Heart left ventricle (tissue), 16 donors: Measurements from ENCODE around the gene MOK. TPM values are rescaled to one million over a fixed set of nuclear protein-coding genes. Genes with fewer than 3 reads are reported as not detected.

Experiments used
- ATAC-seq, 4 donors: fragments of 200-7000 bp; cut with Tn5 transposase; one replicate each; pipeline ENCODE4 v1.9.1; 2020 to 2022; ENCODE audit warnings: moderate library complexity in 4 of 4, mild to moderate bottlenecking in 3 of 4, moderate number of reproducible peaks in 1 of 4
- DNase-seq, 5 donors: peaks; one replicate each; pipeline ENCODE4 v3.0.0-alpha.2; 2020
- H3K27ac ChIP-seq, 12 donors: fragments of 200-600 bp; sonication (generic) in 4 of 12; one replicate each; pipeline versions ENCODE4 v1.5.0 to v1.8.0; 2016 to 2022; ENCODE audit warnings: mild to moderate bottlenecking in 2 of 12
- H3K27me3 ChIP-seq, 9 donors: fragments of 200-600 bp; sonication (generic) in 2 of 9; one replicate each; pipeline versions ENCODE4 v1.5.1 to v1.8.0; 2016 to 2022; ENCODE audit warnings: mild to moderate bottlenecking in 3 of 9
- H3K36me3 ChIP-seq, 9 donors: fragments of 200-600 bp; sonication (generic) in 2 of 9; one replicate each; pipeline versions ENCODE4 v1.5.0 to v1.8.0; 2018 to 2022; ENCODE audit warnings: mild to moderate bottlenecking in 2 of 9
- H3K4me1 ChIP-seq, 12 donors: fragments of 200-600 bp; sonication (generic) in 4 of 12; one replicate each; pipeline versions ENCODE4 v1.5.0 to v1.8.0; 2016 to 2022; ENCODE audit warnings: mild to moderate bottlenecking in 3 of 12
- H3K4me3 ChIP-seq, 12 donors: fragments of 200-600 bp; sonication (generic) in 4 of 12; one replicate each; pipeline versions ENCODE4 v1.5.0 to v1.8.0; 2017 to 2022; ENCODE audit warnings: mild to moderate bottlenecking in 9 of 12, moderate library complexity in 4 of 12
- H3K9me3 ChIP-seq, 12 donors: fragments of 200-600 bp; sonication (generic) in 4 of 12; one replicate each; pipeline versions ENCODE4 v1.5.0 to v1.8.0; 2016 to 2022; ENCODE audit warnings: mild to moderate bottlenecking in 1 of 12
- CTCF ChIP-seq, 12 donors: fragments of 200-600 bp; sonication (generic) in 4 of 12; IDR thresholded peaks; one replicate each; pipeline versions ENCODE4 v1.5.0 to v1.8.0; 2018 to 2022; ENCODE audit warnings: antibody characterized with exemption in 12 of 12, mild to moderate bottlenecking in 5 of 12
- POLR2A ChIP-seq, 2 donors: fragments of 450-650 bp; IDR thresholded peaks; one replicate each; pipeline ENCODE4 v1.6.1; 2017; ENCODE audit warnings: antibody characterized with exemption in 2 of 2, mild to moderate bottlenecking in 2 of 2, moderate library complexity in 2 of 2
- WGBS, 4 donors: extraction: QIAGEN DNeasy Blood & Tissue Kit in 2 of 4; methylation state at CpG; one replicate each; pipeline versions ENCODE4 v1.1.5 to v1.1.7; 2013 to 2018; 5-methylcytosine and 5-hydroxymethylcytosine counted together
- intact Hi-C, 10 donors: fragments of 100-400 bp; cut with DNase I; formaldehyde crosslinking; loops; one replicate each; pipeline versions ENCODE4 v1.11.1 to v1.14.2; 2022
- polyA plus RNA-seq, 2 donors: library from polyadenylated mRNA; stranded (reverse); fragments of 200-250 nt; gene quantifications; one replicate each; pipeline ENCODE4 v1.2.3, GENCODE V29; 2013
- total RNA-seq, 9 donors: library from RNA; depleted of rRNA in 2 of 9; stranded (reverse); fragments of >200 nt in 2 of 9; fragmentation: NEBNext Ultra II Directional in 3 of 9; extraction: Animal tissue kit (Norgen Biotek cat#: 25700) in 3 of 9; gene quantifications; one replicate each; pipeline versions ENCODE4 v1.1.0 to v1.2.4, GENCODE V29; 2016 to 2023
- donor health status: ischemic (EF 13 %, LVEDD 7.1; RV severe dilation, severe dysfunction).
- donor health status: healthy with polysubstance abuse.
- donor health status: DM: no; HTN: yes; CAD: no.
- donor health status: DM: no; HTN: no; CAD: no.
- donor health status: ischemic (EF 25% LVEDD 6.9; RV normal size, moderate dysfunction).
- donor health status: ischemic (EF 25% LVEDD 5.7; RV mildly dilated, moderate dysfunction).
- donor health status: healthy.
- donor health status: DM: yes; HTN: yes; CAD: no.
- donor health status: ischemic (EF 35%, LVEDD 5.7; RV mildly dilated, moderate dysfunction).
- donor health status: nonischemic (EF 11% LVEDD 7.7; RV severe dilation, severe dysfunction).
- donor health status: DM: yes; HTN: yes; CAD: no.
- donor health status: PGD.
- donor health status: ischemic (EF 29% LVEDD 5.4; RV normal size, mild dysfunction).
- donor health status: nonischemic (EF 23%, LVEDD 6.1; RV moderate dilation, normal function).

Gene MOK
- total and polyA plus RNA-seq, 11 donors: 8.7 to 18.1 (median 12.7) TPM

DNA sequence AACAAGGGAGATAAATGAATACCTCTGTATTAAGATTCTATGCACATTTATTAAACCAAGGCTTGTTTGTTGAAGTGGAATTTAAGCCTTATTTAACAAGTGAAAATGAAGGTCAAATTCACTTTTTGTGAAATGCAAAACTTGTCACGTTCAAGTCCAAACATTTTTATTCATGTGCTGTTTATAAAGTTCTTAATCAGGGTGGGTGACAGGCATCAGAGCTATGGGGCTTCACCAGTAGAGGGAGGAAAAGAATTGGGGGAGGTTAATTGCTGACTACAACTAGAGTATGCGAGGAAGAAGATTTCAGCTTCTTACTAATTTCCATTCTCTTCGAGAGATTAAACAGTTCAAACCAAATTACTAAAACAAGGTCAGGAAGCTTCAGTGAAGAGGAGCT lies 9.7 kb downstream of the MOK start:
- WGBS, 4 donors: 56 to 64% (median 58%) methylated on average over 3 of the region's 3 CpGs
- TF ChIP-seq CTCF (IDR thresholded peaks at IDR 0.05) (peak in 6 of 12 donors; percentile 16 to 35 (median 28)), POLR2A (IDR thresholded peaks at IDR 0.05) (no peak)
- peak in 1 of 4 donors; percentile 45 for ATAC-seq

GRCh38 chr14:102293781-102294180 lies 11.2 kb downstream of the MOK start:
- H3K9me3 ChIP-seq: no peaks in the 10 kb centered on the region
- intact Hi-C loops: no loop called here
- WGBS, 4 donors: 87 to 91% (median 89%) methylated on average over 6 of the region's 6 CpGs
- no peak overlapping the region for H3K27ac ChIP-seq
- H3K36me3 ChIP-seq: no peaks in the 10 kb centered on the region
- no peaks in the 10 kb centered on the region for H3K27me3 ChIP-seq
- H3K4me1 ChIP-seq: peaks cover 0 to 15% (median 6%) of the 10 kb centered on the region in 12 donors
- ATAC-seq (no peak), DNase-seq (no peak)
- H3K4me3 ChIP-seq: no peak overlapping the region
- TF ChIP-seq POLR2A (IDR thresholded peaks at IDR 0.05) (no peak), CTCF (IDR thresholded peaks at IDR 0.05) (no peak)

More for the DNA sequence above, 9.7 kb downstream of the MOK start:
- H3K9me3 ChIP-seq: no peaks in the 10 kb centered on the region
- H3K4me3 ChIP-seq: no peak overlapping the region
- no peaks in the 10 kb centered on the region for H3K36me3 ChIP-seq
- peak overlapping the region in 9 of 12 donors; percentile 13 to 66 (median 36) for H3K27ac ChIP-seq
- DNase-seq: no peak
- peaks cover 0 to 15% (median 6%) of the 10 kb centered on the region in 12 donors for H3K4me1 ChIP-seq
- intact Hi-C loops: no loop called here
- H3K27me3 ChIP-seq: no peaks in the 10 kb centered on the region

DNA sequence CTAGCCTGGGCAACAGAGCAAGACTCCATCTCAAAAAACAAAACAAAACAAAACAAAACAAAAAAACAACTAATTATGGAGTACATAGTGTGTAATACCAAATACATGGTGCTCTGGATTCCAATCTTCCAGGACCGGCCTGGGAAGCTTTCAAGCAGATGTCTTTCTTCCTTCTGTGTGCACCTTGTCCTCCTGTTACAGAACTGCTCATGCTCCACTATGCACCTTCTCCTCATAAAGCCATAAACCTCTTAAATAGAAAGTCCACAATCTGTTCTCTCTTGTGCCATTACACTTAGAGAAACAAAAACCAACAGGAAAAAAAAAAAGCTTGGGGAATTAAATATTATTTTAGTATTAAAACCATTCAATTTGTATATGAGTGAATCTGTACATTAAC lies 12.5 kb downstream of the MOK start:
- DNase-seq: no peak

GRCh38 chr14:102288139-102288538 lies 16.8 kb downstream of the MOK start:
- DNase-seq (no peak), ATAC-seq (no peak)
- intact Hi-C loops: no loop called here
- Histone ChIP-seq H3K27me3 (no peaks in the 10 kb centered on the region), H3K27ac (no peak overlapping the region), H3K36me3 (no peaks in the 10 kb centered on the region), H3K4me1 (peaks cover 0 to 11% (median 0%) of the 10 kb centered on the region in 12 donors), H3K9me3 (peaks cover 0 to 3% (median 0%) of the 10 kb centered on the region in 12 donors), H3K4me3 (no peak overlapping the region)
- WGBS, 4 donors: 94 to 98% (median 96%) methylated on average over 2 of the region's 2 CpGs
- TF ChIP-seq POLR2A (IDR thresholded peaks at IDR 0.05) (no peak), CTCF (IDR thresholded peaks at IDR 0.05) (no peak)

More for the DNA sequence above, 12.5 kb downstream of the MOK start:
- TF ChIP-seq CTCF (IDR thresholded peaks at IDR 0.05) (no peak), POLR2A (IDR thresholded peaks at IDR 0.05) (no peak)
- Histone ChIP-seq H3K4me3 (no peak overlapping the region), H3K36me3 (no peaks in the 10 kb centered on the region), H3K4me1 (peaks cover 0 to 15% (median 6%) of the 10 kb centered on the region in 12 donors), H3K9me3 (peaks cover 0 to 3% (median 0%) of the 10 kb centered on the region in 12 donors), H3K27me3 (no peaks in the 10 kb centered on the region), H3K27ac (no peak overlapping the region)
- 93 to 100% (median 96%) methylated on average over 1 of the region's 1 CpG for WGBS, 4 donors
- intact Hi-C loops: no loop called here
- no peak for ATAC-seq
